Glutamatergic neuron (in vitro differentiated cells): ENCODE results near the gene ALDH3A1. TPM values are rescaled to one million over a fixed set of nuclear protein-coding genes. Genes with fewer than 3 reads are reported as not detected.

Source experiments
- DNase-seq: peaks from one replicate; pipeline ENCODE4 v3.0.0; 2022
- H3K27ac Mint-ChIP-seq: one replicate; pipeline ENCODE4 v1.8.0; 2020; ENCODE audit warnings: mild to moderate bottlenecking, mixed read lengths, inconsistent platforms; ENCODE audit not compliant: unreplicated experiment
- H3K27me3 Mint-ChIP-seq: one replicate; pipeline ENCODE4 v1.8.0; 2020; ENCODE audit warnings: mild to moderate bottlenecking, moderate library complexity, mixed read lengths, inconsistent platforms; ENCODE audit not compliant: unreplicated experiment
- H3K36me3 Mint-ChIP-seq: one replicate; pipeline ENCODE4 v1.8.0; 2020; ENCODE audit warnings: mild to moderate bottlenecking, mixed read lengths, inconsistent platforms; ENCODE audit not compliant: unreplicated experiment
- H3K4me1 Mint-ChIP-seq: one replicate; pipeline ENCODE4 v1.8.0; 2020; ENCODE audit warnings: mild to moderate bottlenecking, low read depth, mixed read lengths, inconsistent platforms; ENCODE audit not compliant: unreplicated experiment
- H3K4me3 Mint-ChIP-seq: one replicate; pipeline ENCODE4 v1.8.0; 2020; ENCODE audit warnings: mild to moderate bottlenecking, mixed read lengths, inconsistent platforms; ENCODE audit not compliant: unreplicated experiment
- H3K9me3 Mint-ChIP-seq: one replicate; pipeline ENCODE4 v1.8.0; 2020; ENCODE audit warnings: mild to moderate bottlenecking, moderate library complexity, mixed read lengths, inconsistent platforms; ENCODE audit not compliant: unreplicated experiment
- total RNA-seq: library from RNA; stranded (reverse); fragmentation: NEBNext Ultra II Directional; extraction: Animal tissue kit (Norgen Biotek cat#: 25700); gene quantifications from one replicate; pipeline ENCODE4 v1.2.1, GENCODE V29; 2021; ENCODE audit not compliant: unreplicated experiment
- TF ChIP-seq, protein P1 (sequence below): fragments of 200-600 bp; sonication (generic); IDR thresholded peaks from one replicate; pipeline ENCODE4 v1.5.0; 2021; ENCODE audit not compliant: partially characterized antibody, unreplicated experiment

ALDH3A1 gene
- total RNA-seq, 1 donor from 2014 or later, result not detected

GRCh38 chr17:19719355-19720209 lies 28.5 kb downstream of the ALDH3A1 start:
- Mint-ChIP-seq H3K9me3 (peaks cover 3% of the 10 kb centered on the region), H3K4me3 (no peak overlapping the region), H3K4me1 (peaks cover 2% of the 10 kb centered on the region), H3K27me3 (peaks cover 3% of the 10 kb centered on the region), H3K27ac (no peak overlapping the region), H3K36me3 (no peaks in the 10 kb centered on the region)
- TF ChIP-seq, protein P1, sequence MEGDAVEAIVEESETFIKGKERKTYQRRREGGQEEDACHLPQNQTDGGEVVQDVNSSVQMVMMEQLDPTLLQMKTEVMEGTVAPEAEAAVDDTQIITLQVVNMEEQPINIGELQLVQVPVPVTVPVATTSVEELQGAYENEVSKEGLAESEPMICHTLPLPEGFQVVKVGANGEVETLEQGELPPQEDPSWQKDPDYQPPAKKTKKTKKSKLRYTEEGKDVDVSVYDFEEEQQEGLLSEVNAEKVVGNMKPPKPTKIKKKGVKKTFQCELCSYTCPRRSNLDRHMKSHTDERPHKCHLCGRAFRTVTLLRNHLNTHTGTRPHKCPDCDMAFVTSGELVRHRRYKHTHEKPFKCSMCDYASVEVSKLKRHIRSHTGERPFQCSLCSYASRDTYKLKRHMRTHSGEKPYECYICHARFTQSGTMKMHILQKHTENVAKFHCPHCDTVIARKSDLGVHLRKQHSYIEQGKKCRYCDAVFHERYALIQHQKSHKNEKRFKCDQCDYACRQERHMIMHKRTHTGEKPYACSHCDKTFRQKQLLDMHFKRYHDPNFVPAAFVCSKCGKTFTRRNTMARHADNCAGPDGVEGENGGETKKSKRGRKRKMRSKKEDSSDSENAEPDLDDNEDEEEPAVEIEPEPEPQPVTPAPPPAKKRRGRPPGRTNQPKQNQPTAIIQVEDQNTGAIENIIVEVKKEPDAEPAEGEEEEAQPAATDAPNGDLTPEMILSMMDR, result no peak
- no peak for DNase-seq

GRCh38 chr17:19718613-19719354 lies 29.3 kb downstream of the ALDH3A1 start:
- Mint-ChIP-seq H3K36me3 (no peaks in the 10 kb centered on the region), H3K27ac (no peak overlapping the region), H3K9me3 (peaks cover 4% of the 10 kb centered on the region), H3K27me3 (peaks cover 3% of the 10 kb centered on the region), H3K4me3 (no peak overlapping the region), H3K4me1 (peaks cover 2% of the 10 kb centered on the region)
- TF ChIP-seq, protein P1, result no peak
- DNase-seq, result no peak

DNA sequence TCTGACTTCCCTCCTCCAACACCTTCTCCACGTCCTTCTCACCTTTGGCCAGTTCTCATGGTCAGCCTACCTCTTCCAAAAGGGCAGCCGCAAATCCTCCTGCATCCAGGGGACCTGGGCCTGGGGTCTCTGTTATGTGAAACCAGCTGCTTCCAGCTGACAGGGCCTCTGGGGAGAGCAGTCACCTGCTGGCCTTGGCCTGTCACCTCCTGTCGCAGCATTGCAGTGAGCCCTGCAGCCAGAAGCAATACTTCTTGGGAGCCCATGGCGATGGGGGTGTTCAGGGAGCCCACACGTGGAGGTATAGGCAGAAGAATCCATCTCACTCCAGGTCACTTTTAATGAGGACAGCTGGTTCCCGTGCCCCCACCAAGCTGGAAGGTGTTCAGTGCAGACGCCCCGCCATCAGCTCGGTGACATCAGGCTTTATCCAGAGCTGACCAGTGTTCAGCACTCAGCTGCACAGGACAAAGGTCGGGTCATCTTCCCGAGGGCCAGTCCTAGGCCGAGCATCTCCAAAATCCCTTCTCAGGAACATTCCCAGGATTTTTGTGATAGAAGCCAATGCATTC lies 30.0 kb downstream of the ALDH3A1 start:
- Mint-ChIP-seq H3K9me3 (peaks cover 4% of the 10 kb centered on the region), H3K4me1 (peaks cover 2% of the 10 kb centered on the region), H3K36me3 (no peaks in the 10 kb centered on the region), H3K27ac (no peak overlapping the region), H3K27me3 (peaks cover 5% of the 10 kb centered on the region), H3K4me3 (peak overlapping the region; percentile 20)
- DNase-seq, result no peak
- TF ChIP-seq, protein P1, result no peak

DNA sequence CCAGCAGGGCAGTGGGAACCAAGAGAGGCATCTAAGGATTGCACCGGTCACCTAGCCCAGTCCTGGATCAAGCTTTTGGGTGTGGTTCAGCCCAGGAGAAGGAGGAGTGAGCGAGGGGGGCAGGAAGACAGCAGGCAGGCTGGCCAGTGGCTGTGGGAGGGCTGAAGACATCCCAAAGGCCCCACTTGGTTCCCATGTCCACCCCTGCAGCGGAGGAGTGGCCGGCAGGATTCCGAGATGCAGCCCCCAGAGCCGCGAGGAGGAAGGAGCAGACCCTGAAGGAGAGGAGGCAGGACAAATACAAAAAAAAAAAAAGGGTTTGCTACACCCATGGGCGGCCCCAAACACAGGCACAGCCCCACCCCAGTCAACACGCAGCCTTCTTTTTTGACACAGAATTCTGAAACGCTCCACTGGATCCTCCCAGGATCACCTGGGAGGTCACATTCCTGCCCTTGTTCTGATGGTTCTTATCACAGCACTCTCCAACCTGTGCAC lies 30.6 kb downstream of the ALDH3A1 start:
- Mint-ChIP-seq H3K4me1 (peaks cover 2% of the 10 kb centered on the region), H3K27ac (no peak overlapping the region), H3K4me3 (no peak overlapping the region), H3K36me3 (no peaks in the 10 kb centered on the region), H3K27me3 (peaks cover 5% of the 10 kb centered on the region), H3K9me3 (peaks cover 4% of the 10 kb centered on the region)
- no peak for DNase-seq
- TF ChIP-seq, protein P1, result no peak
